Vagina (tissue), 2 donors: ENCODE results near the gene SNX33.

Source experiments
- POLR2A ChIP-seq, 2 donors: fragments of 450-650 bp; IDR thresholded peaks; one replicate each; pipeline ENCODE4 v1.6.1; 2017; ENCODE audit warnings: antibody characterized with exemption in 2 of 2, mild to moderate bottlenecking in 2 of 2, moderate library complexity in 2 of 2
- POLR2AphosphoS5 ChIP-seq, 2 donors: sonication (generic); formaldehyde crosslinking; IDR thresholded peaks; one replicate each; pipeline ENCODE4 v1.9.0; 2017; ENCODE audit warnings: antibody characterized with exemption in 2 of 2, mild to moderate bottlenecking in 2 of 2, low read depth in 1 of 2; ENCODE audit not compliant: insufficient read depth in 1 of 2
- TF ChIP-seq, protein P1 (sequence below), 3 experiments: fragments of 450-650 bp in 2 of 3; fragments of 200-600 bp in 1 of 3; sonication (generic) in 1 of 3; IDR thresholded peaks; one replicate each; pipeline ENCODE4 v1.5.1; 2017 to 2019; ENCODE audit warnings: antibody characterized with exemption in 3 of 3, mild to moderate bottlenecking in 2 of 3, moderate library complexity in 2 of 3

DNA sequence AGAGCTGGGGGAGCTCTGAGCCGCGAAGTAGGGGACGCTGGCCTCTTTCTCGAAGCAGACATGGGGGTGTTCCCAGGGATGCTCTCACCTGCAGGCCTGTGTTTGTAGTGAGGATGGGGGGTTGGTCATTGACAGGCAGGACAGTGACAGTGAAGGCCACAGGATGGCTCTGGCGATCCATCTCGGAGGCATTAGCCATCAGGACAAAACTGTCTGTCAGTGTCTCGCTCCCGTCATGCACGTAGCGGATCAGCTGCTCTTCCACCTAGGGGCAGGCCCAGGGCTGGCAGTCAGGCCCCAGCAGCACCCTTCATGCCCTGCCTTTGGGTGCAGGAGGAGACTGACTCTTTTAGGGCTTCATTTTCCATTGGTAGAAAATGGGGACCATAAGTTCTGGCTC lies 36.9 kb downstream of the SNX33 start:
- no peak for TF ChIP-seq POLR2AphosphoS5 (IDR thresholded peaks at IDR 0.05; ENCODE audit: insufficient read depth in 1 of 2, low read depth in 1 of 2)
- TF ChIP-seq POLR2A (IDR thresholded peaks at IDR 0.05): no peak
- TF ChIP-seq, protein P1, sequence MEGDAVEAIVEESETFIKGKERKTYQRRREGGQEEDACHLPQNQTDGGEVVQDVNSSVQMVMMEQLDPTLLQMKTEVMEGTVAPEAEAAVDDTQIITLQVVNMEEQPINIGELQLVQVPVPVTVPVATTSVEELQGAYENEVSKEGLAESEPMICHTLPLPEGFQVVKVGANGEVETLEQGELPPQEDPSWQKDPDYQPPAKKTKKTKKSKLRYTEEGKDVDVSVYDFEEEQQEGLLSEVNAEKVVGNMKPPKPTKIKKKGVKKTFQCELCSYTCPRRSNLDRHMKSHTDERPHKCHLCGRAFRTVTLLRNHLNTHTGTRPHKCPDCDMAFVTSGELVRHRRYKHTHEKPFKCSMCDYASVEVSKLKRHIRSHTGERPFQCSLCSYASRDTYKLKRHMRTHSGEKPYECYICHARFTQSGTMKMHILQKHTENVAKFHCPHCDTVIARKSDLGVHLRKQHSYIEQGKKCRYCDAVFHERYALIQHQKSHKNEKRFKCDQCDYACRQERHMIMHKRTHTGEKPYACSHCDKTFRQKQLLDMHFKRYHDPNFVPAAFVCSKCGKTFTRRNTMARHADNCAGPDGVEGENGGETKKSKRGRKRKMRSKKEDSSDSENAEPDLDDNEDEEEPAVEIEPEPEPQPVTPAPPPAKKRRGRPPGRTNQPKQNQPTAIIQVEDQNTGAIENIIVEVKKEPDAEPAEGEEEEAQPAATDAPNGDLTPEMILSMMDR (IDR thresholded peaks at IDR 0.05): no peak
